Lower lobe of right lung (tissue), 2 donors: Measurements from ENCODE around the gene CLMP. TPM values are rescaled to one million over a fixed set of nuclear protein-coding genes. Genes with fewer than 3 reads are reported as not detected.
"Not testable (repeated sequence)": the region's sequence is repeated elsewhere in the genome, so short reads cannot be mapped to it uniquely, and the experiment has no call there.

Source experiments
- ATAC-seq, 2 donors: fragments of 200-7000 bp; cut with Tn5 transposase; one replicate each; pipeline ENCODE4 v1.9.1; 2020 to 2022; ENCODE audit warnings: mild to moderate bottlenecking in 2 of 2, moderate library complexity in 2 of 2
- DNase-seq: peaks from one replicate; pipeline ENCODE4 v3.0.0-alpha.2; 2020
- H3K27ac ChIP-seq: fragments of 200-600 bp; one replicate; pipeline ENCODE4 v1.8.0; 2022
- H3K27me3 ChIP-seq: fragments of 200-600 bp; one replicate; pipeline ENCODE4 v1.8.0; 2022; ENCODE audit warnings: low read depth
- H3K36me3 ChIP-seq: fragments of 200-600 bp; one replicate; pipeline ENCODE4 v1.8.0; 2022; ENCODE audit warnings: mild to moderate bottlenecking
- H3K4me1 ChIP-seq: fragments of 200-600 bp; one replicate; pipeline ENCODE4 v1.8.0; 2022
- H3K4me3 ChIP-seq: fragments of 200-600 bp; one replicate; pipeline ENCODE4 v1.8.0; 2022; ENCODE audit warnings: mild to moderate bottlenecking
- H3K9me3 ChIP-seq: fragments of 200-600 bp; one replicate; pipeline ENCODE4 v1.8.0; 2022
- CTCF ChIP-seq: fragments of 200-600 bp; IDR thresholded peaks from one replicate; pipeline ENCODE4 v1.8.0; 2022; ENCODE audit warnings: antibody characterized with exemption, mild to moderate bottlenecking
- intact Hi-C: fragments of 100-400 bp; cut with DNase I; formaldehyde crosslinking; loops from one replicate; pipeline ENCODE4 v1.11.0; 2022
- total RNA-seq: library from RNA; stranded (reverse); fragmentation: NEBNext Ultra II Directional; extraction: Animal tissue kit (Norgen Biotek cat#: 25700); gene quantifications from one replicate; pipeline ENCODE4 v1.2.1, GENCODE V29; 2021
- donor health status: DM: no; HTN: yes; CAD: no; lungs with severe emphysema.

CLMP gene
- total RNA-seq, 1 donor from 2014 or later: 15.1 TPM

- no peak overlapping the region for H3K27ac ChIP-seq
- no peaks in the 10 kb centered on the region for H3K4me1 ChIP-seq
- ATAC-seq: no peak
- no peak for TF ChIP-seq CTCF
- H3K36me3 ChIP-seq: no peaks in the 10 kb centered on the region
- no peaks in the 10 kb centered on the region for H3K9me3 ChIP-seq
- no peak overlapping the region for H3K4me3 ChIP-seq
- intact Hi-C loops: no loop called here
- H3K27me3 ChIP-seq: peaks cover 3% of the 10 kb centered on the region
- no peak for DNase-seq
These were observed 16.9 kb upstream of the CLMP start for GRCh38 chr11:123211981-123212380.

GRCh38 chr11:123211149-123211852 is 16.3 kb upstream of the CLMP start:
- no peaks in the 10 kb centered on the region for H3K9me3 ChIP-seq
- peaks cover 3% of the 10 kb centered on the region for H3K27me3 ChIP-seq
- H3K4me3 ChIP-seq: no peak overlapping the region
- no peaks in the 10 kb centered on the region for H3K36me3 ChIP-seq
- no peak overlapping the region for H3K27ac ChIP-seq
- intact Hi-C loops: no loop called here
- TF ChIP-seq CTCF: no peak
- DNase-seq (no peak), ATAC-seq (no peak)
- no peaks in the 10 kb centered on the region for H3K4me1 ChIP-seq

GRCh38 chr11:123209591-123209990 is 14.5 kb upstream of the CLMP start:
- no peak for TF ChIP-seq CTCF
- ATAC-seq (no peak), DNase-seq (no peak)
- no peak overlapping the region for H3K4me3 ChIP-seq
- H3K9me3 ChIP-seq: no peaks in the 10 kb centered on the region
- H3K27me3 ChIP-seq: no peaks in the 10 kb centered on the region
- H3K27ac ChIP-seq: no peak overlapping the region
- no peaks in the 10 kb centered on the region for H3K36me3 ChIP-seq
- intact Hi-C loops: no loop called here
- H3K4me1 ChIP-seq: no peaks in the 10 kb centered on the region

- no peak for DNase-seq
- Histone ChIP-seq H3K27me3 (no peaks in the 10 kb centered on the region), H3K4me3 (no peak overlapping the region), H3K9me3 (no peaks in the 10 kb centered on the region), H3K4me1 (no peaks in the 10 kb centered on the region), H3K27ac (no peak overlapping the region), H3K36me3 (no peaks in the 10 kb centered on the region)
- TF ChIP-seq CTCF: no peak
- intact Hi-C loops: no loop called here
- ATAC-seq: no peak
These were observed 11.9 kb upstream of the CLMP start for GRCh38 chr11:123206791-123207434.

- intact Hi-C loops, DNase-seq: not testable (repeated sequence)
These were observed 11.0 kb upstream of the CLMP start for GRCh38 chr11:123206055-123206454.

GRCh38 chr11:123203934-123204333 is 8.9 kb upstream of the CLMP start:
- Histone ChIP-seq H3K36me3 (no peaks in the 10 kb centered on the region), H3K27me3 (no peaks in the 10 kb centered on the region), H3K4me3 (no peak overlapping the region), H3K4me1 (no peaks in the 10 kb centered on the region), H3K9me3 (no peaks in the 10 kb centered on the region), H3K27ac (no peak overlapping the region)
- no peak for TF ChIP-seq CTCF
- DNase-seq (no peak), ATAC-seq (no peak)
- intact Hi-C loops: no loop called here

More at GRCh38 chr11:123206055-123206454, 11.0 kb upstream of the CLMP start:
- not testable (repeated sequence) for H3K36me3 ChIP-seq, H3K27ac ChIP-seq, ATAC-seq, H3K4me1 ChIP-seq, H3K9me3 ChIP-seq, H3K27me3 ChIP-seq, H3K4me3 ChIP-seq
